Panc1 (cell line): ENCODE results near the gene KDM4B. TPM values are rescaled to one million over a fixed set of nuclear protein-coding genes. Genes with fewer than 3 reads are reported as not detected.

Experiments used
- ATAC-seq: fragments of 200-7000 bp; cut with Tn5 transposase; 2 replicates; pipeline ENCODE4 v1.9.1; 2020; ENCODE audit warnings: mild to moderate bottlenecking, moderate library complexity
- BruUV-seq: library from RNA; stranded (reverse); fragments of 400-500 nt; replicated peaks from 2 replicates; lab custom pipeline; 2021; lab: Mats Ljungman, UMichigan
- CTCF ChIA-PET: fragments of 300-600 bp; sonication (Branson Sonifier 250); formaldehyde crosslinking; loops from one replicate; lab custom pipeline; 2022; ENCODE audit warnings: antibody characterized with exemption; lab: Charles Lee
- POLR2A ChIA-PET: fragments of 300-600 bp; sonication (Branson Sonifier 250); formaldehyde crosslinking; loops from one replicate; lab custom pipeline; 2022; ENCODE audit warnings: antibody characterized with exemption; lab: Charles Lee
- DNase-seq: peaks from one replicate; pipeline ENCODE4 v3.0.0-alpha.2; 2010; ENCODE audit warnings: low read depth, low spot score
- H3K27ac ChIP-seq: 2 replicates; pipeline ENCODE4 v1.5.1; 2011; ENCODE audit warnings: mild to moderate bottlenecking, low read length, inconsistent platforms
- H3K27me3 ChIP-seq: fragments of 200-500 bp; sonication (Bioruptor generic); 2 replicates; pipeline ENCODE4 v1.6.0; 2014; ENCODE audit warnings: low read length, inconsistent platforms; ENCODE audit not compliant: control insufficient read depth, insufficient read depth
- H3K36me3 ChIP-seq: fragments of 200-500 bp; sonication (Bioruptor generic); 2 replicates; pipeline ENCODE4 v1.5.1; 2014; ENCODE audit warnings: inconsistent platforms, mild to moderate bottlenecking, low read length, moderate library complexity; ENCODE audit not compliant: control insufficient read depth, insufficient read depth
- H3K4me1 ChIP-seq: 2 replicates; pipeline ENCODE4 v1.5.1; 2011; ENCODE audit warnings: inconsistent platforms, mild to moderate bottlenecking, low read length, moderate library complexity; ENCODE audit not compliant: control insufficient read depth, insufficient read depth
- H3K4me3 ChIP-seq, 2 experiments: 2 replicates each; pipeline ENCODE4 v1.5.1; 2011 to 2012; ENCODE audit warnings: low read depth in 2 of 2, low read length in 2 of 2, mild to moderate bottlenecking in 2 of 2, inconsistent platforms in 1 of 2, moderate library complexity in 1 of 2
- H3K9me3 ChIP-seq: fragments of 200-500 bp; sonication (Bioruptor generic); 2 replicates; pipeline ENCODE4 v1.5.1; 2014; ENCODE audit warnings: low read depth, mild to moderate bottlenecking, inconsistent platforms, low read length, moderate library complexity; ENCODE audit not compliant: control insufficient read depth, insufficient read depth
- POLR2AphosphoS5 ChIP-seq: IDR thresholded peaks from 2 replicates; pipeline ENCODE4 v1.6.1; 2012; ENCODE audit warnings: mild to moderate bottlenecking, low read depth, low read length, moderate library complexity
- SIN3A ChIP-seq: IDR thresholded peaks from 2 replicates; pipeline ENCODE4 v1.6.1; 2012; ENCODE audit warnings: low read depth, mild to moderate bottlenecking, low read length, moderate library complexity, borderline replicate concordance; ENCODE audit not compliant: insufficient read depth
- TCF7L2 ChIP-seq: IDR thresholded peaks from 2 replicates; pipeline ENCODE4 v1.6.1; 2011; ENCODE audit warnings: mild to moderate bottlenecking, low read depth, low read length, inconsistent platforms
- in situ Hi-C: cut with HindIII; loops from 2 replicates; pipeline ENCODE4 v1.10.0; 2016; ENCODE audit warnings: low sequenced_read_pairs, low pct_unique_long_range_greater_than_20kb
- intact Hi-C: fragments of 100-400 bp; cut with micrococcal nuclease; formaldehyde crosslinking; loops from one replicate; pipeline ENCODE4 v1.10.0; 2022; ENCODE audit not compliant: unreplicated experiment
- total RNA-seq: library from RNA; stranded (reverse); gene quantifications from one replicate; pipeline ENCODE4 v1.2.1, GENCODE V29; 2021; ENCODE audit not compliant: unreplicated experiment
- TF ChIP-seq, protein P1 (sequence below): fragments of 450-650 bp; IDR thresholded peaks from 2 replicates; pipeline ENCODE4 v1.5.1; 2017; ENCODE audit warnings: mild to moderate bottlenecking
- TF ChIP-seq, protein P2 (sequence below), 2 experiments: IDR thresholded peaks; 2 replicates each; pipeline ENCODE4 v1.6.1; 2011 to 2012; ENCODE audit warnings: low read depth in 2 of 2, control low read depth in 1 of 2, low read length in 1 of 2, mild to moderate bottlenecking in 1 of 2, moderate library complexity in 1 of 2; ENCODE audit not compliant: insufficient read depth in 1 of 2

KDM4B gene
- total RNA-seq, 1 experiment from 2014 or later = 18.4 TPM

DNA sequence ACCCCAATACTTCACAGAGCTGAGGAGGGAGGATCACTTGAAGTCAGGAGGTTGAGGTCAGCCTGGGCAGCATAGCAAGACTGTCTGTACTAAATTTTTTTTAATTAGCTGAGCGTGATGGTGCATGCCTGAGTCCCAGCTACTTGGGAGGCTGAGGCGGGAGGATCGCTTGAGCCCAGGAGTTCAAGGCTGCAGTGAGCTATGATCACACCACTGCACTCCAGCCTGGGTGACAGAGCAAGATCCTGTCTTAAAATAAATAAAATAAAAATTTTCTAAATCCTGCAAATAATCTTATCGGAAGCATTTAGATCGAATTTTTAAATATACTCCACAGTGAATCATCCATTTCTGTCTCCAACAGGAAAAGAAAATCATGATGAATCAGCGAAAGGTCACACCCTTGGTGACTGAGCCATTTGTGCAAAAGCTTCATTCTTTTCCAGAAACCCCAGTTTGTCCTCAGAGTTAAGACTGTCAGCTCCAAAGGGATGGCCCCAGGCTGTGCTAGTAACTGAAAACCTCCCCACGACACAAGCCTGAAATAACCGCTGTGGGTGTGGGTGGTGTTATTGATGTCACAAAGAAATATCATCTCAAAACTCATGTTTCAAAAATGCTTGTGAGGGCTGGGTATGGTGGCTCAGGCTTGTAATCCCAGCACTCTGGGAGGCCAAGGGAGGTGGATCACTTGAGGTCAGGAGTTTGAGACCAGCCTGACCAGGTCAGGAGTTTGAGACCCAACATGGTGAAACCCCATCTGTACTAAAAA lies 204.1 kb downstream of the KDM4B start:
- no TSS peak for BruUV-seq
- H3K9me3 ChIP-seq = no peaks in the 10 kb centered on the region
- ChIA-PET POLR2A (interaction anchor here (0.5 to 0.7 kb wide), 2 partner anchors 25 to 55 kb away, joined by 4 to 13 read pairs; no protein-coding TSS in a partner anchor), CTCF (interaction anchor here (0.6 kb wide), 1 partner anchor 321 kb away, joined by 5 read pairs; no protein-coding TSS in a partner anchor)
- H3K27ac ChIP-seq = no peak overlapping the region
- intact Hi-C loops = no loop called here
- no peaks in the 10 kb centered on the region for H3K4me1 ChIP-seq
- no peaks in the 10 kb centered on the region for H3K27me3 ChIP-seq
- H3K36me3 ChIP-seq = no peaks in the 10 kb centered on the region
- no peak overlapping the region for H3K4me3 ChIP-seq
- DNase-seq = peak; percentile 80
- peak; percentile 85 for ATAC-seq
- in situ Hi-C loops = no loop called here
- TF ChIP-seq, protein P1, sequence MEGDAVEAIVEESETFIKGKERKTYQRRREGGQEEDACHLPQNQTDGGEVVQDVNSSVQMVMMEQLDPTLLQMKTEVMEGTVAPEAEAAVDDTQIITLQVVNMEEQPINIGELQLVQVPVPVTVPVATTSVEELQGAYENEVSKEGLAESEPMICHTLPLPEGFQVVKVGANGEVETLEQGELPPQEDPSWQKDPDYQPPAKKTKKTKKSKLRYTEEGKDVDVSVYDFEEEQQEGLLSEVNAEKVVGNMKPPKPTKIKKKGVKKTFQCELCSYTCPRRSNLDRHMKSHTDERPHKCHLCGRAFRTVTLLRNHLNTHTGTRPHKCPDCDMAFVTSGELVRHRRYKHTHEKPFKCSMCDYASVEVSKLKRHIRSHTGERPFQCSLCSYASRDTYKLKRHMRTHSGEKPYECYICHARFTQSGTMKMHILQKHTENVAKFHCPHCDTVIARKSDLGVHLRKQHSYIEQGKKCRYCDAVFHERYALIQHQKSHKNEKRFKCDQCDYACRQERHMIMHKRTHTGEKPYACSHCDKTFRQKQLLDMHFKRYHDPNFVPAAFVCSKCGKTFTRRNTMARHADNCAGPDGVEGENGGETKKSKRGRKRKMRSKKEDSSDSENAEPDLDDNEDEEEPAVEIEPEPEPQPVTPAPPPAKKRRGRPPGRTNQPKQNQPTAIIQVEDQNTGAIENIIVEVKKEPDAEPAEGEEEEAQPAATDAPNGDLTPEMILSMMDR = no peak
- no peak for TF ChIP-seq POLR2AphosphoS5
- TF ChIP-seq SIN3A = no peak
- TF ChIP-seq TCF7L2 = no peak
- TF ChIP-seq, protein P2, sequence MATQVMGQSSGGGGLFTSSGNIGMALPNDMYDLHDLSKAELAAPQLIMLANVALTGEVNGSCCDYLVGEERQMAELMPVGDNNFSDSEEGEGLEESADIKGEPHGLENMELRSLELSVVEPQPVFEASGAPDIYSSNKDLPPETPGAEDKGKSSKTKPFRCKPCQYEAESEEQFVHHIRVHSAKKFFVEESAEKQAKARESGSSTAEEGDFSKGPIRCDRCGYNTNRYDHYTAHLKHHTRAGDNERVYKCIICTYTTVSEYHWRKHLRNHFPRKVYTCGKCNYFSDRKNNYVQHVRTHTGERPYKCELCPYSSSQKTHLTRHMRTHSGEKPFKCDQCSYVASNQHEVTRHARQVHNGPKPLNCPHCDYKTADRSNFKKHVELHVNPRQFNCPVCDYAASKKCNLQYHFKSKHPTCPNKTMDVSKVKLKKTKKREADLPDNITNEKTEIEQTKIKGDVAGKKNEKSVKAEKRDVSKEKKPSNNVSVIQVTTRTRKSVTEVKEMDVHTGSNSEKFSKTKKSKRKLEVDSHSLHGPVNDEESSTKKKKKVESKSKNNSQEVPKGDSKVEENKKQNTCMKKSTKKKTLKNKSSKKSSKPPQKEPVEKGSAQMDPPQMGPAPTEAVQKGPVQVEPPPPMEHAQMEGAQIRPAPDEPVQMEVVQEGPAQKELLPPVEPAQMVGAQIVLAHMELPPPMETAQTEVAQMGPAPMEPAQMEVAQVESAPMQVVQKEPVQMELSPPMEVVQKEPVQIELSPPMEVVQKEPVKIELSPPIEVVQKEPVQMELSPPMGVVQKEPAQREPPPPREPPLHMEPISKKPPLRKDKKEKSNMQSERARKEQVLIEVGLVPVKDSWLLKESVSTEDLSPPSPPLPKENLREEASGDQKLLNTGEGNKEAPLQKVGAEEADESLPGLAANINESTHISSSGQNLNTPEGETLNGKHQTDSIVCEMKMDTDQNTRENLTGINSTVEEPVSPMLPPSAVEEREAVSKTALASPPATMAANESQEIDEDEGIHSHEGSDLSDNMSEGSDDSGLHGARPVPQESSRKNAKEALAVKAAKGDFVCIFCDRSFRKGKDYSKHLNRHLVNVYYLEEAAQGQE (IDR thresholded peaks at IDR 0.05; ENCODE audit: insufficient read depth in 1 of 2, low read depth in 2 of 2, low read length in 1 of 2) = no peak

DNA sequence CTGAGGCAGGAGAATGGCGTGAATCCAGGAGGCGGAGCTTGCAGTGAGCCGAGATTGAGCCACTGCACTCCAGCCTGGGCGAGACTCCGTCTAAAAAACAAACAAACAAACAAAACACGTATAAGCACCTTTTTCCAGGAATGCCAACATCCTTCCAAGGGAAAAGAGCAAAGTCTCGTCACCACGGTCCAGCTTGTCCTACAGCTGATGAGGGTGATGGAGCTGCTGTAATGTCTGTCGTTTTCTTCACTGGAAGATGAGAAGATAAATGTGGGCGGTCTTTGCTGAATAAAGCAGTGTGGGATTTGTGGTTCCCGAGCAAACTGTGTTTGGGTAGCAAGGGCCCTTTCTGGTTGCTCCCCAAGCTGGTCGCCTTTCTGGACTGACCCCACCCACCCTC lies 205.1 kb downstream of the KDM4B start:
- BruUV-seq = no TSS peak
- Histone ChIP-seq H3K4me1 (no peaks in the 10 kb centered on the region), H3K27me3 (no peaks in the 10 kb centered on the region), H3K36me3 (no peaks in the 10 kb centered on the region), H3K9me3 (no peaks in the 10 kb centered on the region), H3K4me3 (no peak overlapping the region), H3K27ac (no peak overlapping the region)
- DNase-seq = no peak
- in situ Hi-C loops = no loop called here
- POLR2A ChIA-PET = no interaction called here
- no peak for ATAC-seq
- CTCF ChIA-PET = no interaction called here
- TF ChIP-seq POLR2AphosphoS5 = no peak
- TF ChIP-seq, protein P1 = no peak
- no peak for TF ChIP-seq SIN3A
- TF ChIP-seq, protein P2 (IDR thresholded peaks at IDR 0.05; ENCODE audit: insufficient read depth in 1 of 2, low read depth in 2 of 2, low read length in 1 of 2) = no peak
- no peak for TF ChIP-seq TCF7L2
- intact Hi-C loops = no loop called here
